Left ventricle myocardium inferior (tissue), 1 donor: ENCODE measurements around the gene KNCN. TPM values are rescaled to one million over a fixed set of nuclear protein-coding genes. Genes with fewer than 3 reads are reported as not detected.

ENCODE experiments used
- DNase-seq: peaks from one replicate; pipeline ENCODE4 v3.0.0-alpha.2; 2020
- H3K27ac ChIP-seq: fragments of 200-600 bp; replicated peaks from 2 replicates; pipeline ENCODE4 v1.8.0; 2021
- H3K27me3 ChIP-seq: fragments of 200-600 bp; 2 replicates; pipeline ENCODE4 v1.8.0; 2021; ENCODE audit warnings: low read depth
- H3K36me3 ChIP-seq: fragments of 200-600 bp; 2 replicates; pipeline ENCODE4 v1.8.0; 2021
- H3K4me1 ChIP-seq: fragments of 200-600 bp; 2 replicates; pipeline ENCODE4 v1.8.0; 2021
- H3K4me3 ChIP-seq: fragments of 200-600 bp; 2 replicates; pipeline ENCODE4 v1.8.0; 2021; ENCODE audit warnings: mild to moderate bottlenecking, moderate library complexity
- H3K9me3 ChIP-seq: fragments of 200-600 bp; replicated peaks from 2 replicates; pipeline ENCODE4 v1.8.0; 2021
- CTCF ChIP-seq: fragments of 200-600 bp; IDR thresholded peaks from 2 replicates; pipeline ENCODE4 v1.8.0; 2021; ENCODE audit warnings: antibody characterized with exemption, mild to moderate bottlenecking, borderline replicate concordance
- intact Hi-C: fragments of 100-400 bp; cut with micrococcal nuclease; formaldehyde crosslinking; loops from one replicate; pipeline ENCODE4 v1.11.0; 2022
- total RNA-seq: library from RNA; stranded (reverse); fragmentation: NEBNext Ultra II Directional; extraction: Animal tissue kit (Norgen Biotek cat#: 25700); gene quantifications from one replicate; pipeline ENCODE4 v1.2.1, GENCODE V29; 2021
- donor health status: DM: no; HTN: yes; CAD: no; lungs with severe emphysema.

Gene KNCN
- total RNA-seq, 1 donor from 2014 or later, result not detected

GRCh38 chr1:46535063-46535462 lies 16.4 kb downstream of the KNCN start:
- no peaks in the 10 kb centered on the region for H3K9me3 ChIP-seq
- no peak overlapping the region for H3K4me3 ChIP-seq
- H3K4me1 ChIP-seq, result peaks cover 6% of the 10 kb centered on the region
- peak; percentile 45 for TF ChIP-seq CTCF
- H3K27ac ChIP-seq, result no peak overlapping the region
- intact Hi-C loops, result loop anchor here (10.0 kb wide), 1 partner anchor 190 kb away; no protein-coding TSS in a partner anchor
- no peaks in the 10 kb centered on the region for H3K36me3 ChIP-seq
- DNase-seq, result no peak
- peaks cover 86% of the 10 kb centered on the region for H3K27me3 ChIP-seq

GRCh38 chr1:46533179-46533864 lies 18.1 kb downstream of the KNCN start:
- intact Hi-C loops, result loop anchor here (10.0 kb wide), 1 partner anchor 191 kb away; no protein-coding TSS in a partner anchor
- Histone ChIP-seq H3K27ac (peak overlapping the region; percentile 73), H3K4me1 (peaks cover 6% of the 10 kb centered on the region), H3K9me3 (no peaks in the 10 kb centered on the region), H3K27me3 (peaks cover 87% of the 10 kb centered on the region), H3K36me3 (no peaks in the 10 kb centered on the region), H3K4me3 (peak overlapping the region; percentile 62)
- TF ChIP-seq CTCF, result no peak
- DNase-seq, result peak; percentile 41

GRCh38 chr1:46532498-46533178 lies 18.8 kb downstream of the KNCN start:
- Histone ChIP-seq H3K4me3 (peak overlapping the region; percentile 62), H3K9me3 (no peaks in the 10 kb centered on the region), H3K36me3 (no peaks in the 10 kb centered on the region), H3K27ac (peak overlapping the region; percentile 73), H3K4me1 (peaks cover 6% of the 10 kb centered on the region), H3K27me3 (peaks cover 86% of the 10 kb centered on the region)
- peak; percentile 73 for DNase-seq
- peak; percentile 77 for TF ChIP-seq CTCF
- intact Hi-C loops, result loop anchor here (10.0 kb wide), 1 partner anchor 192 kb away; no protein-coding TSS in a partner anchor

DNA sequence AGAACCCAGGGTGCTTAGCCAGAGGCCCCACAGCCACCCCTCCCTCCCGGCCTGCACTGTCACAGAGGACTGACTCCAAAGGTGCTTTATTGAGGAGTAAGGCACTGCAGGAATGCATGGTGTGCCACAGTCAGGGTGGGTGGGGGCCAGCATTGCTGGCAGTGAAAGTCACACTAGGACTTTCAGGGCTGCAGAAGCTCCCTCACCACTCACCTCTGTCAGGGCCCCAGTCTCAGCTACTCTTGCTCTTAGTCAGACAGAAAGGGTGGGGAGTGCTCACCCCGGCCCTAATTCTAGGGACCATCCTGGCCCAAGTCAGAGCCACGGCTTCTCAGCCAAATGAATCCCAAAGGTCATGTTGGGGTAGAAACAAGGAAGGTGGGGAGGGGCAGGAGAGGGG lies 19.4 kb downstream of the KNCN start:
- DNase-seq, result no peak
- H3K4me3 ChIP-seq, result no peak overlapping the region
- intact Hi-C loops, result loop anchor here (10.0 kb wide), 1 partner anchor 193 kb away; no protein-coding TSS in a partner anchor
- no peaks in the 10 kb centered on the region for H3K9me3 ChIP-seq
- peaks cover 6% of the 10 kb centered on the region for H3K4me1 ChIP-seq
- H3K27me3 ChIP-seq, result peaks cover 86% of the 10 kb centered on the region
- no peaks in the 10 kb centered on the region for H3K36me3 ChIP-seq
- H3K27ac ChIP-seq, result no peak overlapping the region
- no peak for TF ChIP-seq CTCF

DNA sequence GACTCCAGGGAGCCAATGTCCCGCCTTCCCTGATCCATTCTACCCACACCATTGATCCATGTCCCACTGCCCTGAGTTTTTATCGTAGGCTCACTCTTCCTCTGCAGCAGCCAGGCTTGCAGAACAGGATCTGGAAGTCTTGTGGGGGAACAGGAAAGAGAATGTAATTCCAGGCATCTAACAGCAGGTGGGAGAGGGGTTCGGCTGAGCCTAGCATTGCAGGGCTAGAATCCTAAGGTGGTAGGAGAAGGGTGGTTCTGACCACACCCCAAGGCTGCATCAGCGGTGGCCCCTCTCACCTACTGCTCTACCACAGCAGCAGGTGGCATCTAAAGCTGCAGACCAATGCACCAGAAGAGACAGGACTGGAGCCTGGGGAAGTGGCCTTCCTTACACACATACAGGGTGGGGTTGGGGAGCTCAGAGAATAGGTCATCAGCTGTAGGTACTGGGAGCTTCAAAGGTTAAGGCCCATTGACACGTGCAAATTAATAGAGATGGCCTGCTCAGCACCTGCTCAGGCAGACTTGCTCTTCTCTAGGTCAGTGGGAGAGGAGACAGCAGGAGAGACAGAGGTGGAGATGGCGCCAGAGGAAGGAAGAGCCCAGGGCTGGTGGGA lies 20.5 kb downstream of the KNCN start:
- Histone ChIP-seq H3K27ac (no peak overlapping the region), H3K4me1 (peaks cover 6% of the 10 kb centered on the region), H3K36me3 (no peaks in the 10 kb centered on the region), H3K9me3 (no peaks in the 10 kb centered on the region), H3K4me3 (no peak overlapping the region), H3K27me3 (peaks cover 87% of the 10 kb centered on the region)
- no peak for DNase-seq
- intact Hi-C loops, result loop anchor here (10.0 kb wide), 1 partner anchor 194 kb away; no protein-coding TSS in a partner anchor
- no peak for TF ChIP-seq CTCF
